Right lobe of liver (tissue), 4 donors: ENCODE results near the gene C4orf50.

Experiments
- CTCF ChIP-seq, 4 donors: fragments of 200-600 bp in 3 of 4; fragments of 450-650 bp in 1 of 4; IDR thresholded peaks; one replicate each; pipeline versions ENCODE4 v1.5.1 to v1.8.0; 2016 to 2022; ENCODE audit warnings: antibody characterized with exemption in 4 of 4, mild to moderate bottlenecking in 2 of 4
- POLR2A ChIP-seq: fragments of 450-650 bp; IDR thresholded peaks from one replicate; pipeline ENCODE4 v1.6.1; 2017; ENCODE audit warnings: antibody characterized with exemption, mild to moderate bottlenecking
- donor health status: DM: no; HTN: no; CAD: no.
- donor health status: DM: no; HTN: no; CAD: no.
- donor health status: DM: no; HTN: yes; CAD: no.

GRCh38 chr4:6002926-6003325 is 15.3 kb downstream of the C4orf50 start:
- TF ChIP-seq CTCF (IDR thresholded peaks at IDR 0.05), result no peak
- no peak for TF ChIP-seq POLR2A
